Lung (tissue), 12 donors: ENCODE measurements around the gene FAM53A. TPM values are rescaled to one million over a fixed set of nuclear protein-coding genes. Genes with fewer than 3 reads are reported as not detected.

Source experiments
- ATAC-seq: fragments of 200-7000 bp; cut with Tn5 transposase; one replicate; pipeline ENCODE4 v1.9.1; 2020; ENCODE audit warnings: moderate number of reproducible peaks; ENCODE audit not compliant: insufficient read depth, low FRiP score
- DNase-seq, 3 donors: peaks; one replicate each; pipeline ENCODE4 v3.0.0-alpha.2; 2013 to 2017
- H3K27ac ChIP-seq, 2 donors: one replicate each; pipeline ENCODE4 v1.5.1; 2013; ENCODE audit warnings: mild to moderate bottlenecking in 2 of 2, moderate library complexity in 2 of 2, control low read depth in 1 of 2, inconsistent platforms in 1 of 2, low read depth in 1 of 2, low read length in 1 of 2
- H3K27me3 ChIP-seq, 3 donors: one replicate each; pipeline ENCODE4 v1.5.1; 2013; ENCODE audit warnings: low read length in 2 of 3; ENCODE audit not compliant: control insufficient read depth in 3 of 3, insufficient read depth in 3 of 3
- H3K36me3 ChIP-seq, 4 donors: one replicate each; pipeline ENCODE4 v1.5.1; 2013; ENCODE audit warnings: low read length in 4 of 4, mild to moderate bottlenecking in 1 of 4, moderate library complexity in 1 of 4; ENCODE audit not compliant: control insufficient read depth in 4 of 4, insufficient read depth in 4 of 4
- H3K4me1 ChIP-seq, 5 donors: one replicate each; pipeline ENCODE4 v1.5.1; 2013; ENCODE audit warnings: low read length in 5 of 5, mild to moderate bottlenecking in 2 of 5, moderate library complexity in 1 of 5; ENCODE audit not compliant: control insufficient read depth in 5 of 5, insufficient read depth in 5 of 5
- H3K4me3 ChIP-seq: one replicate; pipeline ENCODE4 v1.5.1; 2013; ENCODE audit warnings: mild to moderate bottlenecking, control low read depth, moderate library complexity
- H3K9ac ChIP-seq, 2 donors: one replicate each; pipeline ENCODE4 v1.5.1; 2013; ENCODE audit warnings: low read length in 2 of 2, control low read depth in 1 of 2; ENCODE audit not compliant: insufficient read depth in 1 of 2
- H3K9me3 ChIP-seq, 4 donors: one replicate each; pipeline ENCODE4 v1.5.1; 2013; ENCODE audit warnings: low read length in 3 of 4, mild to moderate bottlenecking in 1 of 4, moderate library complexity in 1 of 4; ENCODE audit not compliant: control insufficient read depth in 4 of 4, insufficient read depth in 3 of 4
- CTCF ChIP-seq: IDR thresholded peaks from 2 replicates; pipeline ENCODE4 v1.5.1; 2012; ENCODE audit warnings: mild to moderate bottlenecking; ENCODE audit errors: control extremely low read depth, extremely low read depth
- WGBS, 2 donors: extraction: QIAGEN DNeasy Blood & Tissue Kit; methylation state at CpG; one replicate each; pipeline ENCODE4 v1.1.7; 2013; 5-methylcytosine and 5-hydroxymethylcytosine counted together
- polyA plus RNA-seq, 2 donors: library from polyadenylated mRNA; stranded (reverse); fragments of 200-250 nt; gene quantifications; one replicate each; pipeline ENCODE4 v1.2.1, GENCODE V29; 2013
- total RNA-seq, 2 donors: library from RNA; depleted of rRNA in 1 of 2; stranded (reverse); fragments of >200 nt in 1 of 2; gene quantifications; one replicate each; pipeline ENCODE4 v1.2.1, GENCODE V29; 2014 to 2021
- donor health status: control.
- donor health status: control.
- donor health status: Bipolar disorder and iron deficiency.
- donor health status: healthy.
- donor health status: DM: yes; HTN: yes; CAD: no.

FAM53A gene
- total and polyA plus RNA-seq, 4 donors = 1.4 to 2.8 (median 2.2) TPM

- Histone ChIP-seq H3K9me3 (peaks cover 0 to 4% (median 0%) of the 10 kb centered on the region in 4 donors), H3K36me3 (no peaks in the 10 kb centered on the region), H3K4me1 (no peaks in the 10 kb centered on the region), H3K4me3 (no peak overlapping the region), H3K9ac (no peak overlapping the region), H3K27ac (no peak overlapping the region), H3K27me3 (no peaks in the 10 kb centered on the region)
- ATAC-seq (no peak), DNase-seq (no peak)
- TF ChIP-seq CTCF = no peak
- WGBS, 2 donors = 90 to 91% methylated on average over 23 of the region's 23 CpGs
These were observed 58.4 kb downstream of the FAM53A start for GRCh38 chr4:1625600-1626138.

- H3K27ac ChIP-seq = no peak overlapping the region
- H3K4me3 ChIP-seq = no peak overlapping the region
- 97 to 100% methylated on average over 12 of the region's 12 CpGs for WGBS, 2 donors
- DNase-seq = no peak
- H3K36me3 ChIP-seq = no peaks in the 10 kb centered on the region
- H3K9me3 ChIP-seq = peaks cover 0 to 4% (median 0%) of the 10 kb centered on the region in 4 donors
- no peaks in the 10 kb centered on the region for H3K27me3 ChIP-seq
- H3K4me1 ChIP-seq = no peaks in the 10 kb centered on the region
- TF ChIP-seq CTCF = no peak
- ATAC-seq = no peak
- no peak overlapping the region for H3K9ac ChIP-seq
These were observed 59.6 kb downstream of the FAM53A start for GRCh38 chr4:1624519-1624910.

GRCh38 chr4:1623821-1624518 lies 60.1 kb downstream of the FAM53A start:
- DNase-seq (no peak), ATAC-seq (no peak)
- Histone ChIP-seq H3K4me1 (no peaks in the 10 kb centered on the region), H3K4me3 (no peak overlapping the region), H3K36me3 (no peaks in the 10 kb centered on the region), H3K9ac (no peak overlapping the region), H3K27me3 (no peaks in the 10 kb centered on the region), H3K9me3 (peaks cover 0 to 4% (median 0%) of the 10 kb centered on the region in 4 donors), H3K27ac (no peak overlapping the region)
- WGBS, 2 donors = 96% methylated on average over 21 of the region's 21 CpGs
- TF ChIP-seq CTCF = no peak

GRCh38 chr4:1623400-1623799 lies 60.7 kb downstream of the FAM53A start:
- Histone ChIP-seq H3K36me3 (no peaks in the 10 kb centered on the region), H3K27me3 (no peaks in the 10 kb centered on the region), H3K27ac (no peak overlapping the region), H3K4me1 (no peaks in the 10 kb centered on the region), H3K9ac (no peak overlapping the region), H3K9me3 (peaks cover 0 to 4% (median 0%) of the 10 kb centered on the region in 4 donors), H3K4me3 (no peak overlapping the region)
- 87 to 93% methylated on average over 36 to 38 of the region's 38 CpGs for WGBS, 2 donors
- TF ChIP-seq CTCF = no peak
- ATAC-seq (no peak), DNase-seq (no peak)
